Measurements from ENCODE around the gene IFNA4.
"Not testable (repeated sequence)": the region's sequence is repeated elsewhere in the genome, so short reads cannot be mapped to it uniquely, and the experiment has no call there.

Gene IFNA4

DNA sequence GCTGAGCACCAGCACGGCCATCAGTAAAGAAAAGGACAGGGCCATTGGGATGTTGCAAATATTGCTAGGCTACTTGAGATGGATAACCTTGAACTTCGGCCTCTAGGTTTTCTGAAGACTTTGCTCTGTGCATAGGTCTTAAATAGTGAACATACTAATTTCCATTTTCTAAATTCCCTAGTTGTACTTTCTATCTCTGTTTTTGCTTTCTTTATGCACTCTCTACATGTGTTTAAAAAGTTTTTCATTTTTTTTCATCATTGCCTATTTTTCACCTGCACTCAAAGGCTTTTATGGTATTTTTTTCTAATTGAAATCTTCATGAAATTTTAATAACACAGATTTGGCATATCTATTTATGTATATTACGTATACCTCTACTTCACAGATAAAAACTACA is at the start of gene IFNA4:
Gene IFNA4, minus strand, starts transcription at position 101 of the 400 bp plus-strand sequence. Its CDS starts 56 bp downstream, at position 45.
- not testable (repeated sequence) for DNase-seq (ENCODE audit: low read depth); H3K4me3 ChIP-seq (ENCODE audit: low read depth, low read length)

GRCh38 chr9:21236360-21236714 is 49.0 kb upstream of the IFNA4 start:
- H3K4me3 ChIP-seq (ENCODE audit: low read depth, low read length); DNase-seq (ENCODE audit: low read depth): not testable (repeated sequence)

- peak; percentile 15 for DNase-seq (ENCODE audit: low read depth)
- H3K4me3 ChIP-seq (ENCODE audit: low read depth, low read length) = not testable (repeated sequence)
- peak; percentile 75 for TF ChIP-seq CTCF (IDR thresholded peaks at IDR 0.05; ENCODE audit: control insufficient read depth, extremely low read depth, insufficient read depth)
These were observed 48.3 kb upstream of the IFNA4 start for GRCh38 chr9:21235468-21236359.

- TF ChIP-seq CTCF (IDR thresholded peaks at IDR 0.05; ENCODE audit: control insufficient read depth, extremely low read depth, insufficient read depth) = no peak
- H3K4me3 ChIP-seq (ENCODE audit: low read depth, low read length) = no peak overlapping the region
- DNase-seq (ENCODE audit: low read depth) = no peak
These were observed 46.8 kb upstream of the IFNA4 start for GRCh38 chr9:21234153-21234687.

DNA sequence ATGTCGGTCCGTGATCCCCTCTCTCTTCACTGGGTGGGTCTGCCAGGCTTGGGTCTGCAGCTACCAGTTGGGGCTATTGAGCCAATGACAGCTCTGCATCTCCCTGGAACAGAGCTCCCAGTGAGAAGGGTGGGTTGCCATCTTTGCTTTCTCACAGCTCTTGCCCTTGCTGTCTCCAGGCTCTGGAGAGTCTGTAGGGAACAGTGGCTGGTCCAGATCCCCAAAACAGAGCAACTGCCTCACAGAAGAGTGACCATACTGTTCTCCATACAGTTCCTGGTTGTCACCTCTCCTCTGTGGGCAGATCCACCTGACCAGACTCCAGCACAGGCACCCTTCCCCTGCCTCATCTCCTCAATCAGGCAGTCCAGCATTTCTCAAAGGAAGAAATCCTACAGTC is 45.9 kb upstream of the IFNA4 start:
- DNase-seq (ENCODE audit: low read depth) = no peak
- H3K4me3 ChIP-seq (ENCODE audit: low read depth, low read length) = no peak overlapping the region
- TF ChIP-seq CTCF (IDR thresholded peaks at IDR 0.05; ENCODE audit: control insufficient read depth, extremely low read depth, insufficient read depth) = no peak

DNA sequence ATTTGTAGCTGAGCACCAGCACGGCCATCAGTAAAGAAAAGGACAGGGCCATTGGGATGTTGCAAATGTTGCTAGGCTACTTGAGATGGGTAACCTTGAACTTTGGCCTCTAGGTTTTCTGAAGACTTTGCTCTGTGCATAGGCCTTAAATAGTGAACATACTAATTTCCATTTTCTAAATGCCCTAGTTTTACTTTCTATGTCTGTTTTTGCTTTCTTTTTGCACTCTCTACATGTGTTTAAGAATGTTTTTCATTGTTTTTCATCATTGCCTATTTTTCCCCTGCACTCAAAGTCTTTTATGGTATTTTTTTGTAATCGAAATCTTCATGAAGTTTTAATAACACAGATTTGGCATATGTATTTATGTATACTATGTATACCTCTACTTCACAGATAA is 40.7 kb upstream of the IFNA4 start, which contains the start of gene IFNA17:
Gene IFNA17, minus strand, starts transcription at position 101 of the 400 bp plus-strand sequence. Its CDS starts 49 bp downstream, at position 52.
- TF ChIP-seq CTCF (IDR thresholded peaks at IDR 0.05; ENCODE audit: control insufficient read depth, extremely low read depth, insufficient read depth) = no peak
- H3K4me3 ChIP-seq (ENCODE audit: low read depth, low read length) = no peak within 1 kb of the TSS
- DNase-seq (ENCODE audit: low read depth) = no peak

DNA sequence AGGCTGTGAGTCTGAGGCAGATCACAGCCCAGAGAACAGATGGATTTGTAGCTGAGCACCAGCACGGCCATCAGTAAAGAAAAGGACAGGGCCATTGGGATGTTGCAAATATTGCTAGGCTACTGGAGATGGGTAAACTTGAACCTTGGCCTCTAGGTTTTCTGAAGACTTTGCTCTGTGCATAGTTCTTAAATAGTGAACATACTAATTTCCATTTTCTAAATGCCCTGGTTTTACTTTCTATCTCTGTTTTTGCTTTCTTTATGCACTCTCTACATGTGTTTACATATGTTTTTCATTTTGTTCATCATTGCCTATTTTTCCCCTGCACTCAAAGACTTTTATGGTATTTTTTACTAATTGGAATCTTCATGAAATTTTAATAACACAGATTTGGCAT is 29.8 kb upstream of the IFNA4 start, which contains the start of gene IFNA16:
Gene IFNA16, minus strand, starts transcription at position 101 of the 400 bp plus-strand sequence. Its CDS starts 6 bp downstream, at position 95.
- not testable (repeated sequence) for DNase-seq (ENCODE audit: low read depth); H3K4me3 ChIP-seq (ENCODE audit: low read depth, low read length)

- peak; percentile 50 for TF ChIP-seq CTCF (IDR thresholded peaks at IDR 0.05; ENCODE audit: control insufficient read depth, extremely low read depth, insufficient read depth)
- not testable (repeated sequence) for DNase-seq (ENCODE audit: low read depth); H3K4me3 ChIP-seq (ENCODE audit: low read depth, low read length)
These were observed 26.3 kb upstream of the IFNA4 start for GRCh38 chr9:21213411-21214326.

- not testable (repeated sequence) for H3K4me3 ChIP-seq (ENCODE audit: low read depth, low read length); DNase-seq (ENCODE audit: low read depth)
These were observed 24.8 kb upstream of the IFNA4 start for GRCh38 chr9:21212160-21212559.

- DNase-seq (ENCODE audit: low read depth); H3K4me3 ChIP-seq (ENCODE audit: low read depth, low read length): not testable (repeated sequence)
These were observed 23.4 kb upstream of the IFNA4 start for GRCh38 chr9:21210782-21211181.

Data from LNCaP clone FGC (cell line).